HepG2 (cell line): ENCODE measurements around the gene AGXT. TPM values are rescaled to one million over a fixed set of nuclear protein-coding genes. Genes with fewer than 3 reads are reported as not detected.

Experiments used
- BCL3 ChIP-seq: sonication (generic); formaldehyde crosslinking; IDR thresholded peaks from 2 replicates; pipeline ENCODE4 v1.5.1; 2020; ENCODE audit warnings: mild to moderate bottlenecking, missing genetic modification reagents, moderate library complexity
- CC2D1A ChIP-seq: sonication (generic); formaldehyde crosslinking; IDR thresholded peaks from 2 replicates; pipeline ENCODE4 v1.8.1; 2023; ENCODE audit warnings: mild to moderate bottlenecking, missing genetic modification reagents
- FOXO1 ChIP-seq: sonication (generic); formaldehyde crosslinking; IDR thresholded peaks from 2 replicates; pipeline ENCODE4 v1.4.0; 2020; ENCODE audit warnings: missing genetic modification reagents
- HNF4A ChIP-seq: sonication (generic); formaldehyde crosslinking; IDR thresholded peaks from 2 replicates; pipeline ENCODE4 v1.4.0; 2020; ENCODE audit warnings: missing genetic modification reagents
- MATR3 ChIP-seq: sonication (generic); formaldehyde crosslinking; IDR thresholded peaks from 2 replicates; pipeline ENCODE4 v1.4.0; 2020; ENCODE audit warnings: missing genetic modification reagents
- NONO ChIP-seq, 2 experiments: fragments of 450-650 bp in 1 of 2; sonication (generic) in 1 of 2; formaldehyde crosslinking in 1 of 2; IDR thresholded peaks in 1 of 2; conservative IDR thresholded peaks in 1 of 2; 2 replicates each; pipeline versions ENCODE4 v1.6.1 to v1.8.0; 2017 to 2022; ENCODE audit warnings: mild to moderate bottlenecking in 1 of 2, missing genetic modification reagents in 1 of 2, moderate library complexity in 1 of 2
- NR2C2 ChIP-seq: sonication (generic); formaldehyde crosslinking; IDR thresholded peaks from 2 replicates; pipeline ENCODE4 v1.4.0; 2020; ENCODE audit warnings: missing genetic modification reagents, mild to moderate bottlenecking, moderate library complexity, borderline replicate concordance
- RFX3 ChIP-seq: IDR thresholded peaks from 2 replicates; pipeline ENCODE4 v1.6.1; 2016; ENCODE audit warnings: missing biosample characterization, missing genetic modification reagents
- SMYD3 ChIP-seq: sonication (generic); formaldehyde crosslinking; IDR thresholded peaks from 2 replicates; pipeline ENCODE4 v1.8.1; 2023; ENCODE audit warnings: mild to moderate bottlenecking, missing genetic modification reagents
- ZBTB38 ChIP-seq: sonication (generic); formaldehyde crosslinking; IDR thresholded peaks from 2 replicates; pipeline ENCODE4 v1.5.1; 2020; ENCODE audit warnings: mild to moderate bottlenecking, missing genetic modification reagents
- ZFX ChIP-seq: sonication (generic); formaldehyde crosslinking; IDR thresholded peaks from 2 replicates; pipeline ENCODE4 v1.4.0; 2020; ENCODE audit warnings: mild to moderate bottlenecking, low read depth, missing genetic modification reagents, moderate library complexity
- ZHX1 ChIP-seq: sonication (generic); formaldehyde crosslinking; IDR thresholded peaks from 2 replicates; pipeline ENCODE4 v1.8.1; 2022; ENCODE audit warnings: low read depth, mild to moderate bottlenecking, missing genetic modification reagents
- ZKSCAN1 ChIP-seq: fragments of 150-350 bp; IDR thresholded peaks from 2 replicates; pipeline ENCODE4 v1.6.1; 2014; ENCODE audit warnings: low read length
- ZNF180 ChIP-seq: sonication (generic); formaldehyde crosslinking; IDR thresholded peaks from 2 replicates; pipeline ENCODE4 v1.4.0; 2020; ENCODE audit warnings: low read depth, missing genetic modification reagents, borderline replicate concordance
- ZNF460 ChIP-seq: sonication (generic); formaldehyde crosslinking; IDR thresholded peaks from 2 replicates; pipeline ENCODE4 v1.5.1; 2020; ENCODE audit warnings: missing genetic modification reagents, mild to moderate bottlenecking, borderline replicate concordance
- ZNF816 ChIP-seq: sonication (generic); formaldehyde crosslinking; IDR thresholded peaks from 2 replicates; pipeline ENCODE4 v1.8.0; 2022; ENCODE audit warnings: missing genetic modification reagents, mild to moderate bottlenecking, borderline replicate concordance
- ZSCAN5A ChIP-seq: sonication (generic); formaldehyde crosslinking; IDR thresholded peaks from 2 replicates; pipeline ENCODE4 v1.8.0; 2022; ENCODE audit warnings: mild to moderate bottlenecking, missing genetic modification reagents, borderline replicate concordance
- polyA plus RNA-seq, 8 experiments: library from polyadenylated mRNA; depleted of rRNA in 3 of 8; stranded (reverse) in 7 of 8; unstranded in 1 of 8; fragments of >200 nt; fragmentation: Illumina TruSeq in 4 of 8; extraction: Trizol in 4 of 8; gene quantifications; 2 replicates each; pipeline versions ENCODE4 v1.2.1 to v1.2.3, GENCODE V29; 2011 to 2016; ENCODE audit warnings: low read depth in 4 of 8, missing spikeins in 1 of 8, mixed read lengths in 1 of 8; ENCODE audit not compliant: insufficient read depth in 1 of 8
- total RNA-seq, 5 experiments: library from RNA; depleted of rRNA; stranded (reverse); fragments of >200 nt; fragmentation: Illumina TruSeq; extraction: Trizol; gene quantifications; 2 replicates each; pipeline ENCODE4 v1.2.3, GENCODE V29; 2016; ENCODE audit warnings: low read depth in 1 of 5
- TF ChIP-seq, protein P1 (sequence below): sonication (generic); formaldehyde crosslinking; IDR thresholded peaks from 2 replicates; pipeline ENCODE4 v1.9.0; 2021; ENCODE audit warnings: missing genetic modification reagents, borderline replicate concordance
- TF ChIP-seq, protein P2 (sequence below): sonication (generic); formaldehyde crosslinking; IDR thresholded peaks from 2 replicates; pipeline ENCODE4 v1.8.1; 2023; ENCODE audit warnings: mild to moderate bottlenecking, missing genetic modification reagents, borderline replicate concordance
- TF ChIP-seq, protein P3 (sequence below): sonication (generic); formaldehyde crosslinking; IDR thresholded peaks from 2 replicates; pipeline ENCODE4 v1.4.0; 2020; ENCODE audit warnings: missing genetic modification reagents

AGXT gene
- total and polyA plus RNA-seq, 2 of the 13 experiments (the other 11 are each of a cell fraction or from before 2014, with no cell fraction given): 41.9 to 96.1 TPM

- TF ChIP-seq ZHX1 (CRISPR knock-in tag) (peak; percentile 54; the same call in 1 of the 2 replicates), NR2C2 (CRISPR knock-in tag) (no peak), ZKSCAN1 (no peak), RFX3 (no peak), ZNF816 (CRISPR knock-in tag) (no peak), ZFX (CRISPR knock-in tag) (no peak), ZNF180 (CRISPR knock-in tag) (no peak), SMYD3 (no peak), ZBTB38 (CRISPR knock-in tag) (peak; percentile 74), FOXO1 (no peak), ZNF460 (CRISPR knock-in tag) (no peak), MATR3 (no peak), NONO (IDR thresholded peaks at IDR 0.05) (no peak), NONO (CRISPR knock-in tag; conservative IDR thresholded peaks at IDR 0.05) (no peak), CC2D1A (CRISPR knock-in tag) (no peak), HNF4A (no peak), ZSCAN5A (CRISPR knock-in tag) (no peak), BCL3 (CRISPR knock-in tag) (no peak)
- TF ChIP-seq, protein P1, sequence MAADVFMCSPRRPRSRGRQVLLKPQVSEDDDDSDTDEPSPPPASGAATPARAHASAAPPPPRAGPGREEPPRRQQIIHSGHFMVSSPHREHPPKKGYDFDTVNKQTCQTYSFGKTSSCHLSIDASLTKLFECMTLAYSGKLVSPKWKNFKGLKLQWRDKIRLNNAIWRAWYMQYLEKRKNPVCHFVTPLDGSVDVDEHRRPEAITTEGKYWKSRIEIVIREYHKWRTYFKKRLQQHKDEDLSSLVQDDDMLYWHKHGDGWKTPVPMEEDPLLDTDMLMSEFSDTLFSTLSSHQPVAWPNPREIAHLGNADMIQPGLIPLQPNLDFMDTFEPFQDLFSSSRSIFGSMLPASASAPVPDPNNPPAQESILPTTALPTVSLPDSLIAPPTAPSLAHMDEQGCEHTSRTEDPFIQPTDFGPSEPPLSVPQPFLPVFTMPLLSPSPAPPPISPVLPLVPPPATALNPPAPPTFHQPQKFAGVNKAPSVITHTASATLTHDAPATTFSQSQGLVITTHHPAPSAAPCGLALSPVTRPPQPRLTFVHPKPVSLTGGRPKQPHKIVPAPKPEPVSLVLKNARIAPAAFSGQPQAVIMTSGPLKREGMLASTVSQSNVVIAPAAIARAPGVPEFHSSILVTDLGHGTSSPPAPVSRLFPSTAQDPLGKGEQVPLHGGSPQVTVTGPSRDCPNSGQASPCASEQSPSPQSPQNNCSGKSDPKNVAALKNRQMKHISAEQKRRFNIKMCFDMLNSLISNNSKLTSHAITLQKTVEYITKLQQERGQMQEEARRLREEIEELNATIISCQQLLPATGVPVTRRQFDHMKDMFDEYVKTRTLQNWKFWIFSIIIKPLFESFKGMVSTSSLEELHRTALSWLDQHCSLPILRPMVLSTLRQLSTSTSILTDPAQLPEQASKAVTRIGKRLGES (CRISPR knock-in tag): no peak
- TF ChIP-seq, protein P2, sequence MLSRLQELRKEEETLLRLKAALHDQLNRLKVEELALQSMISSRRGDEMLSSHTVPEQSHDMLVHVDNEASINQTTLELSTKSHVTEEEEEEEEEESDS (CRISPR knock-in tag): no peak
- TF ChIP-seq, protein P3, sequence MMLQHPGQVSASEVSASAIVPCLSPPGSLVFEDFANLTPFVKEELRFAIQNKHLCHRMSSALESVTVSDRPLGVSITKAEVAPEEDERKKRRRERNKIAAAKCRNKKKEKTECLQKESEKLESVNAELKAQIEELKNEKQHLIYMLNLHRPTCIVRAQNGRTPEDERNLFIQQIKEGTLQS (CRISPR knock-in tag): no peak
Observed at GRCh38 chr2:240888130-240888889, 19.7 kb downstream of the AGXT start (continued).
